Activated CD8-positive, alpha-beta memory T cell treated with anti-CD3 and anti-CD28 coated beads, Interleukin-2, amount 50 U/mL, for 4 hours (primary cell): ENCODE data around the gene CD180.

Experiments
- DNase-seq: peaks from one replicate; pipeline ENCODE4 v3.0.0-alpha.2; 2020

The CD180 gene

DNA sequence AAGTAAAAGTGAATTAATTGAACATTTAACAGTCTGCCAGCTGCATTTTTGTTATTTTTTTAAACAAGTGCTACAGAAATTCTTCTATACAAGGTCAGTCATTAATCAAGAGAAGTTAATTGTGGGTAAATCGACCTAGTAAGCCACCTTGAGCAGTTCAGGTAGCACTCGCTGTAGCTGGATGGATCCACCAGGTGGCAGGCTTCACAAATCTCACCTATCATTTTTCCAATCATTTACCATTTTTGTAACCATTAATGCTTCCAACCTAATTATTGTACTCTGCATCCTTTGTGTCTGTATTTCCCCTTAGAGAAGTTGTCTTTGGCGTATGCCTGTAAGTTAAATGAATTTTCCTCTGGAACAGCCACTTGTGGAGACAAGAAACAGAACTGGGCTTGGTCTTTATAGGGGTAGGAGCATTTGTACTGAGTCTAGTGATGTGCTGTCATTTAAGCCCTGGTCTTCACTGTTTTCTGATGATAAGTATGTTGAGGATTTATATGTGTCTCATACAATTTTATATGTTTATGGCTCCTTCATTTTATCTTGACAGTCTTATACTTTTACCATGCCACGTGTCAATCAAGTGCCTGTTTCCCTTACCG, 39.5 kb downstream of the CD180 start:
- DNase-seq, result peak; percentile 54

DNA sequence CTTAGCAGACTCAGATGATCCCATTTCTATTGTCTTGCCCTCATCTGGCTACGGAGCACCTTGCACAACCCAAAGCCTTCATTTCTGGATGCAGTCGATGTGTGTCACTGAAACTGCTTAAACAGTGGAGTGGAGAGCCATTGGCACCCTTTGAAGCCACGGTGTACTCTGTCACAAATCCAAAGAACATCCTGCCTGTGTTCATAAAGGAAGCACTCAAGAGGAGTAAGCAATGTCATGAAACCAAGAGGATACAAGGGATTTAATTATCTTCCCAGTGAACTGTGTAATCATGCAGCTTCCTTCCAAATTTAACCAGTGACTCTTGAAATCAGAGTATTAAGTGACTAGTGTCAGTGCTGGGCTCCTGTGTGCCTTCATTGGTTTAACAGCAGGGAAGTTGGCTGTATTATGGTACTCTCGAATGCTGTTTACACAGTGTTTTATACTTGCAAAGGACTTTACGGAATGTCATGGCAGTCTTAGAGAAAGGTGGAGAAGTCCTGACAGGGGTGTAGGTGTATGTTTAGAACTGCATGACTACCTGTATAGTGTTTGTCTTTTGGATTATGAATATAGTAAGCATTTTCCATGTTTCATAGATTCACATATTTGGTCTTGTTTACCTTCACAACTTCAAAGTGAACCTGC, 41.9 kb downstream of the CD180 start:
- no peak for DNase-seq

DNA sequence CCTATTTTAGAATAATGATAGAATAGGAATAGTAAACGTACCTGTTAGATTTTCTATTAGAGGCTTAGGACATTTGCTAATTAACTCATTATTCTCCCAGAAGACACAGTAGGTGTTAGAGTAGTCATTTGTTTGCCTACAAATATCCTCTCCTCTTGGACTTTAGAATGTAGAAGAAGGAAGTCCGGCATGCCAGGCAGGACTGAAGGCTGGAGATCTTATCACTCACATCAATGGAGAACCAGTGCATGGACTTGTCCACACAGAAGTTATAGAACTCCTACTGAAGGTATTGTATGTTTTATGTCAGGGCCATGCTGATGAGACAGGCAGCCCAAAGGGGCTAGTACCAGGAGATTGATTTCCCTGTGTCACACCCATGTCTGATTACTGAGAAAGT, 43.3 kb downstream of the CD180 start:
- DNase-seq, result no peak

DNA sequence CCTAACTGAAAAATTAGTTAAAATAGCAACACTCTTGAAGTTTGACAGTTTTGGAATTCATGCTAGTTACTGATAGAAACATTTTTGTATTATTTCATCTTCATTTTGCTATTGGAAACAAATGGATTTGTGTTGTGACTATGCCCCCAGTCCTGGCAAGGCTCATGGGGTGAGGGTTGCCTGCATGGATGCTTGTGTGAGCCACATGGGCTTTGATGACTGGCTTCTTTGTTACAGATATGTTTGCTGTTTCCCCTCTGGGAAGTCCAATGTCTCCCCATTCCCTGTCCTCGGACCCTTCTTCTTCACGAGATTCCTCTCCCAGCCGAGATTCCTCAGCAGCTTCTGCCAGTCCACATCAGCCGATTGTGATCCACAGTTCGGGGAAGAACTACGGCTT, 44.2 kb downstream of the CD180 start:
- DNase-seq, result no peak

DNA sequence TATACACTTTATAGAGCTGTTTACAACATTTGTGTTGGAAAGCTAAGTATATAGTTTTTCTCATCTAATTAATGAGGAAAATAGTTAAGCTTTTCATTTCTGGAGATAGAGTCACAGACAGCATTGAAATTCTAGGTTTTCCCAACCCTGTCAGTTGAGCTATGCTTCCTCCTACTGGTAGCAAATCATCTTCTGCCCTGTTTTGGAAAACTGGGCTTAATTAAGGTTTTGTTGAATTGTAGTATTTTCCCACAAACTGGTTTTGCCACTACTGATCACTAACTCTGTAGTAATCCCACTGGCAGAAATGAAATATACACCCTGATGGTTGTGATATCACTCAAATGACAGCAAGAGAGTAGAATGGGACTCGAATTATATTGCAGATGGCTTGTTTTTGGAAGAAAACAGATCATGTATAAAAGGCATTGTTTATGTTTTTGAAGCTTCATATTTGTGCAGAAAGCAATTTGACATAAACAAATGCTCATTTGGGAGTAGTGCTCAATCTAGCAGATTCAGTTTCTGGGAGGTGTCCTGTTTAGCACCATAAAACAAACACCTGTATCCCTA, 46.6 kb downstream of the CD180 start:
- DNase-seq, result no peak

DNA sequence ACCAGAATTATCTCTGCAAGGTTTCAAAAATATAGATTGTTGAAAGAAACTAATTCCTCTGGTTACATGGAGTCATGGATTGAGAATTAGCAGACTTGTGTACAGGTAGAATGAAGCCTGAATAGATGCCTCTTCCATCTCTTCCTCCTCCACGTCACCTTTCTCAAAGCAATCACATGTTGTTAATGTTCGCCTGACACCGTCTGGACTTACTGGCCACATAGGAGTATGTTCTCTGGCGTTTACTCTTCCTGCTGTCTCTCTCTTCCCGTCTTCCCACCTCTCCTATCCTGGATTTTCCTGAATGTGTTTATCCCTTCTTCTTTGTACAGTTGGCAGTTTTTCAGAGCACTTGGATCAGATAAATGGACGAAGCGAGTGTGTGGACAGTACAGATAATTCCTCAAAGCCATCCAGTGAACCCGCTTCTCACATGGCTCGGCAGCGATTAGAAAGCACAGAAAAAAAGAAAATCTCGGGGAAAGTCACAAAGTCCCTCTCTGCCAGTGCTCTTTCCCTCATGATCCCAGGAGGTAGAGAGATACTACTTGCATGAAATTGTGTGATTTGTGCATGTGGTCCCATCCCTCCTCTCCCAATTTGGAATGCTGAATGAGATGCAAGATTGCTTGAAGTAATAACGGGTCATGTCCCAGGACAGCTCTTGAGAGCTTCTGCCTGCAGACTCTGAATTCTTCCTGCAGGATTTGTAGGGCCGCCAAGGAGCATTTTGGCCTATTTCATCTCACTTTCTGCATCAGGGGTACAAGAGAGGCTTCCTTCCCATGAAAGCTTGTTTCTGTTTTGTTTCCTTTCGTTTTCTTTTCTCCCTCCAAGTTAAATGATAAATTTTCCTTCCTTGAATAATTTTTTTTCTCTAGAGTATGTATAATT, 47.3 kb downstream of the CD180 start:
- DNase-seq, result no peak

DNA sequence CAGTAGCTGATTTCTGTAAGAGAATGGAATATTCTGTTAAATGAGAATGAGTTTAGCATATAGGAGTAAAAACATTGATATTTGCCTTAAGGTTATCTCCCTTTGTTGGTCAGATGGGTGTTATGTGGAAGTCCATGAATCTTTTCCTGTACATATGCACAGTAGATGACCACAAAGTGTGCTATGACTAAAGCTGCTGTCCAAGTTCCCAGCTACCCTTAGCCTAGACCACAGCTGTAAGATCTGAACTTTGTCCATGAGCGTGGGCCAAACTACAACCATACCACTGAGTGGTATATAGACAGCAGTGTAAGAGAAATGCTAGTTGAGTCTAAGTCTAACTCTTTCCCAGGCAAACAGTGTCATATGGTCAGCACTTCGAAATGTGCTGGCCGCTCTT, 48.8 kb downstream of the CD180 start:
- DNase-seq, result no peak

DNA sequence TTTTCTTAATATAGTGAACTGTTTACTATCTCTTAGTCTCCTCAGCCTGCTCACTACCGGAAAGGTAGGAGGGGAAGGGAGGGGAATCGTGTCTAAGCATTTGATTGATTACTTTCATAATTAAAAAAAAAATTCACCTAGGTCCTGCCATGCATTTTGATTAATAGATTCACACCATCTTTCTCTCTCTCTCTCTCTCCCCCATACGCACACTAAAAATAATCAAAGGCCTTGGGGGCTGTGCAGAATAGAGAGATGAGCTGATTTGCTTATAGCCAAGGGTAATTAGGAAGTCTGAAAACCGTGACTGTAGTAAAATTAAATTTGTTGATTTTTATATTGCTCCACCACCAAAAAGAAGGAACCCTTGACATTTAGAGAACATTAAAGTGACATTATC, 49.6 kb downstream of the CD180 start:
- no peak for DNase-seq

DNA sequence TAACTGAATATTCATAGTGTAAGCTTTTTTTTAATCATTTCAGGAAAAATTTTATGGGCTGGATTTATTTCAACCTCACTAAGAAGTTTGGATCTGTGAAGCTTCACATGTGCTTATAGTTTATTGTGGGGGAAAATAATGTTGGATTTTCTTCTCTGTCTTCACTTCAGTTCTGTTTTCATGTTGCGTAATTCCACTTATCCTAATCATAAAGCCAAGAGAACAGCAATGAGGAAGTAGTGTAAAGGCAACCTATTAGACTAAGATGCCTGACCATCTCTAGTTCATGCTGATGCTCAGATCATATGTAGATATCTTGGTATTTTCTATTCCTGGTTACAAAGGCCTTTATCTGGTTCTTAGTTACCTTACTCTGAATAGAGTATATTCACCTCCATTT, 50.0 kb downstream of the CD180 start:
- no peak for DNase-seq

DNA sequence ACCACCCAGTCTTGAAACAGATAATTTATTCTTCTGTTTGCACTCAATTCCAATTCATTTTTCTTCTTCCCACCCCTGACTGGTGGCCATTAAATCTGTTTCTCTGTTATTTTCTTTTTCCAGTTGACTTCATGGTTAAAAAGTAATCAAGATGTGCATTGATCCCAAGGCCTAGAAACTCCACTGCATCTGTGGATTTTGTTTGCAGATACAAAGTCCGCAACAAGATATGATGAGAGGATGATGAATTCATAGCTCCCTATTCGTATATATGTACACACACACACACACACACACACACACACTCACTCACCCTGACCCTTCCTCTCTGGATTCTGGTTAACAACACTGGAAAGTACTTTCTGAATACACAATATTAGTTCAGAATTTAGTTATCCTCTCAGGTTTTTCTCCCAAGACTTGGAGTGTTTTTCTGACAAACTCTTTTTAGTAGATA, 52.4 kb downstream of the CD180 start:
- DNase-seq, result no peak

DNA sequence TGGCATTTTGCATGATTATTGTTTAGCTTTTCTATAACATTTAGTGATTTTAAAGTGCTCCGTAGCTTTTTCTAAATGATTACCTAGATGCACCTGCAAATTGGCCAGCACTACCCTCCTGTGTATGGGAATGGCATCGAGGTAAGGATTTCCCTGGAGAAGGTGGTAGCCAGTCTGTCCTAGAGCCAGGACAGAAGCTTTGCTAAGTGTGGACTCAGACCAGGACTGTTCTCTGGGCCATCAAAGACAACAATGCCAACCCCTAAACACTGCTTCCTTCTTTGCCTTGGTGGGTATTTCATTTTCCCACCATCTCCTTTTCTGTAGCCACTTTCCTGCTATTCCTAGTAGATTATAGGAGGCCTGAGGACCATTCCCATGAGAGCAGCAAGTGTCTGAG, 53.0 kb downstream of the CD180 start:
- no peak for DNase-seq

DNA sequence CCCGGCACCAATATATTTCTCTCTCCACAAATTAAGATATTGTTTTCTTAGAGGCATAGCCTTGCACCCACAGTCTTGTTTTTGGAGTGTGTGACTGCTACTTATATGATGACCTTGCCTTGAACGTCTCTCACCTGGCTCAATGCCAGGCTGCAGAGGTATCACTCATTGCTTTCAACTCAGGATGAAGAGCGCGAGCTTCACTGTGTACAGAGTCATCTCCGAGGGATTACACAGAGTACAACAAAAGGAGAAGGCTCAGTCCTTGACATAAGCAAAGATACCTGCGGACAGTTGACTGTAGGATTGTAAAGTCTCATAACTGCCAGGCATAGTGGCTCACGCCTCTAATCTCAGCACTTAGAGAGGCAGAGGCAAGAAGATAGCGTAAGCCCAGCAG, 53.8 kb downstream of the CD180 start:
- no peak for DNase-seq

DNA sequence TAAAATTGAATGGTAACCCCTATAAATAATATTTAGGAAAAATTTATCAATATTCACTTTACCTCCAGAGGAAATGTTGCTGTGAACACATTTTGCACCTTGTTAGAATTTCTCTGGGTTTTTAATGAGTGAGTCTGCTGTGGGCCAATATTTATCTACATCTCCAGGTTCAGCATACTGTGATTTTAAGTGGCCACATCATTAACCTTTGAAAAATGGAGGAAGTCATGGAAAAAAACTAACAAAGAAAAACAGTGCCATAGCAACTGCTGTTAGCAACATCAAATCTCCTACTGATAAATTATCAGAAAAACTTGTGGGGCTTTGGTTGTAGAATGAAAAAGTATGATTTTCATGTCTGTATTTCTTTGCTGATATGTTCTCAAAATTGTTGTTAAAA, 55.0 kb downstream of the CD180 start:
- no peak for DNase-seq

DNA sequence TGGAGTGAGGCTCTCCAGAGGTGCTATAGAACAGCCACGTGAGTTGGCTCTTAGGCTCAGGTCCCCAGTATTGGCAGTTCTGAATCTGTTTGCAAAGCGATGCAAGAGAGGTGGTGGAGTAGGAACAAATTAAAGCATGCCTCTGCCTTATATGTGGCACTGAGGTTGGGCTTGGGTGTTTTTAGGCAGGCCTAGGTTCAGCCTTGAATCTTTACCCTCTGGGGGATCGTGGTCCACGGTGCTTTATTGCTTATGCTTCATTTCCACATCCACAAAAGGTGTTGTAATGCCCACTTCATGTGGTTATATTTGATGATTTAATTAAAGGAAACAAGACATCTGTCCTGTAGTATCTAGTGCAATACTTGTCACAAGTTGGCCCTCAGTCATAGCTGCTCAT, 56.2 kb downstream of the CD180 start:
- DNase-seq, result no peak

DNA sequence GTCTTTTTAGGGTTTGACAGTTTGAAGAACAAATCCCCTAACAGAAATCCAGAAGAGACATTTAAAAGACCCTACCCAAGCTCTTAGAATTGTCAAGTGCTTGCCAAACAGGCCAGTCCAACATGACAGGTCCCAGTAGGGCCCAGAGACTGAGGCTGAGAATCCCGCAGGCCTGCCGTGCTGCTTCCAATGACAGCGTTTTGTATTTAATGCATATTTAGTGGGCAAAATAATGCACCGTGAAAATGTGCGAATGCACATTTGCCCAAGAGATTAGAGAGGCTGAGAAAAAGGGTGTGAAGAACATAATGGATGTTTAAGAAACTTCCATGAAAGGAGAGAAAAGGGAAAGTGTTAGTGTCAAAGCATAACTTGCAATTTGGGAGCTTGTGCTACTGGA, 57.6 kb downstream of the CD180 start:
- DNase-seq, result no peak

DNA sequence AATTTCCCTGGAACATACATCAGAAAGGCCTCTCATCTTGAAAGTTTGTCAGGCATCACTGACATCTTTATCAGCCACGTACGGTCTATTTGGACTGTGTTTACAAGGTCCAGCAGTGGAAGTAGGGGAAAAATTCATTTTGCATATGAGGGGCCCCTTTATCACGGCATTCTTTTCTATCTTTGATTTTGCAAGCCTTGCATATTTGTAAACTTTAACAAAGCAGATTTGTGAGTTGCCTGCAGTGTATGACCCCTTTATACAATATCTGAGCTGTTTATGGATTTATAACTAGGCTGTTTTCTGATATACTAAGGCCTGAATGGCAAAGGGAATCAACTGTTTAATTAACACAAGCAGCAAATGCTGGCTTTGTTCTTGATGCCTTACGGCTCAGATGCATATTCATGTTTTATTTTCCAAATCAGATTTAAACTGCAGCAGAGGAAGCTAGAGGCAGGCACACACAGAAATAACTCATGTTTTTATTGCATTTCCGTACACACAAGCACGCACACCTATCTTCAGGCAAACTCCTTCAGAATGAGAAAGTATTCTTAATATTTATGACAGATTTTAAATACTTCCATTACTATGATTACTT, 61.1 kb downstream of the CD180 start:
- no peak for DNase-seq

DNA sequence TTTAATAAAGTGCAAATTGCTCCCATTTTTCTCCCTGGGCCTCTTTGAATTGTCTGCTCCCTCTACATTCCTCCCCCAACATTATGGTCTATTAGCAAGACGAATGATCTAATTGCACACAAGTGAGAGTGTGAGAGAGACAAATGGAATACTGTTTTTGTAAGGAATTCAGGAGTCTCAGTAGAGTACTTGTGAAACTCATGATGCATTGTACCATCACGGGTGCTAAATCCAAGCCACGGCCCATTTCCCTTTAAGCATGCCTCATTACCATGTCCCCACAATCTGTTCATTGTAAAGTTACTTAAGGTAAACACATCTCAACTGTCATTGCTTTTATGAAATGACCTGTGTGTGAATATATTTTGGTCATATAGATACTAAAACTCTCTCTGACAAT, 62.8 kb downstream of the CD180 start:
- no peak for DNase-seq

DNA sequence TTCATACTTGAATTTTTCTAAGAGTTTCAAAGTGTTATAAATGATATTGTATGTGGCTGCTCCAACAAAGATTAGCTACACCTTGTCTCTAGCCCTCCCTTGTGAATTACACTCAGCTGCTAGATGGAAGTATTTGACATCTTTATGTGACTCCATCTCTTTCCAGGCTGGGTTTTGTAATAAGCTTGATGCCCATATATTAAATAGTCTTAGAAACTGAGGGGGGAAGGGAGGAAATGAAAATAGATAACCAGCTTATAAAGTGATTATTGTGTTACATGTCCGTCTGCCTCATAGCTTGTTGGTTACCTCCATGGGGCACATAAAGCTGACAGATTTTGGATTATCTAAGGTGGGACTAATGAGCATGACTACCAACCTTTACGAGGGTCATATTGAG, 63.4 kb downstream of the CD180 start:
- DNase-seq, result no peak

DNA sequence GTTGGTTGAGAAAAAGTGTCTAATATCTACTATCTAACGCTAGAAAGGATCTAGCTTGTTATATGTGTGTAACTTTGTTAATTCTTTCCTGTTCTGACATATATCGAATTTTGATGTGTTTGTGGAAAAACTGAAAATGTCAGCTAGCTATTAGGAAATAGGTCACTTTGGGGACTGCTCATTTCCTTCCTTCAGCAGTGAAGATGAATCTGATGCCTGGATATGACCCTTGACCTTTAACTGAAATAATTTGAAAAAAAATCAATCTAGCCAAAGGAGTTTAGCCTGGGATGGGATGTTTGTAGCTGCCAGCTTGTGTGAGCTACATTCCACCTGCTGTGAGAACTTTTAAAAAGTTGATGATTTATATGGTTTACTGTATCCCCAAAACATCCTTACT, 66.8 kb downstream of the CD180 start:
- DNase-seq, result no peak
